ENCODE data around the gene ETS1.

DNA sequence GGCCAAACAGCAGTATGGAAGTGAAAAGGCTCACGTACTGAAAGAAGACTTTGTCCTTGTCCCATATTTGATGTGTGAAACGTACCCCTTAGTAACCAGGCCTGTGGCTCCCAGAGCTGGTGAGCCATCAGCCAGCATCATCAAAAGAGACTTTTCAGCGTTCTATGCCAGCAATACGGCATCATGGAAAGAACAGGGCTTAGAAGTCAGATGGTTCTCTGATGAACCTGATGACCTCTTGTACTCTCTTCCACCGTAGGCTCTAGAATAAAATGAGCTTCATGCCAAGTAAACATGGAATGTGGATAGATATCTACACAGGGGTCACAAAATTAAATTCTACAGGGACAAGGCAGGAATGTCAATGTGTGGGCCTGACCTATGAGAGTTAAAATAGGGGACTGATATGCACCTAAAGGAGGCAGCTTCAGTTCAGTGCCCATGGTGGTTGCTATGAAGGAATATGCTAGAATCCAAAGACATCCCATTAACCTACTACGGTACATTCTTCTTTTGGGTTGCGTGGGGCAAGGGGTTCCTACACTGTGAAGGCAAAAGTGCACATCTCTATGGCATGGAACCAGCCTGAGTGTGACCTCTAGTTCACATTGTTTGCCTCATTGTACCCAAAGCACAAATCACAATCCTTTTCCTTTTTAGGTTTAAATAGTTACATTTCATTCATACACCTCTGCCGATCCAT lies 130.6 kb downstream of the ETS1 start:
- TF ChIP-seq SP2 (tag by site-specific recombination; IDR thresholded peaks at IDR 0.05): no peak
- TF ChIP-seq ZNF747 (tag by site-specific recombination; IDR thresholded peaks at IDR 0.05): no peak

All from HEK293 (cell line).